GM18505 (cell line): ENCODE data around the gene WDFY4.

Experiments used
- ATAC-seq: cut with Tn5 transposase; IDR thresholded peaks from one replicate; pipeline ENCODE4 v1.9.1; 2021; ENCODE audit not compliant: unreplicated experiment
- POLR2A ChIP-seq: IDR thresholded peaks from 4 replicates; pipeline ENCODE4 v1.6.1; 2011; ENCODE audit warnings: borderline replicate concordance; ENCODE audit not compliant: insufficient read depth, insufficient read length; ENCODE audit errors: extremely low read depth

Gene WDFY4

GRCh38 chr10:48739170-48739569 is 54.5 kb downstream of the WDFY4 start:
- no peak for TF ChIP-seq POLR2A
- no peak for ATAC-seq

DNA sequence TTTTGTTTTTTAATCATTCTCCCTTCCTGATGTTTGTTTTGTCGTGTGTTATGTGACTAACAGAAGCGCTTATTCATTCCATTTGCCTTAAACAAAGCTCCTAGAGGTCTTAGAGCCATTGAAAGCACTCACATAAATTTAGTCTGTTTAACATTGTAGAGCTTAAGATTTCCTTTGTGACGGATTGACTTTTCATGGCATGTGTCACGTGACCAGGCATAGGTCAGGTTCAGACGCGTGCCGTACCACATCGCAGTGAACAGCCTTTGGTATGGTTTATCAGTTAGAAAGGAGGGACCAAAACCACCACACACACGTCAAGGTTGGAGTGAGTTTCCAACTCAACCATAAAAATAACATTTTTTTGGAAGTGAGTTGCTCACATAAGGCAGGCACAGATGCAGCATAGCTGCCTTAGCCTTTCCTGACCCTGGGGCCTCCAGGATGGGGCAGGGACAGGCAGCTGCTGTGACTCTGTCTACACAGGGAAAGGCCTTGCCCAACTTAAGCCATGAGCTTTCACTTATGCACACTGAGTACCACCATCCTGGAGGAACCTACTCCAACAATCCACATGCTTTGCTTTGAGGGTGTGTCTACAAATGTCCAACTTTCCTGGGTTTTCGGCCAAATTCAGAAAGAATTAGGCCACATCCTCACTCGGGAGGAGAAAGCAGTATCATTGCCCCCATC is 55.5 kb downstream of the WDFY4 start:
- no peak for TF ChIP-seq POLR2A
- no peak for ATAC-seq

- TF ChIP-seq POLR2A: no peak
- no peak for ATAC-seq
Measured at GRCh38 chr10:48740988-48741387, 56.3 kb downstream of the WDFY4 start.

- no peak for TF ChIP-seq POLR2A
- ATAC-seq: no peak
Measured at GRCh38 chr10:48742891-48743860, 58.5 kb downstream of the WDFY4 start.

GRCh38 chr10:48744587-48744986 is 59.9 kb downstream of the WDFY4 start:
- TF ChIP-seq POLR2A: no peak
- peak; percentile 48 for ATAC-seq

- ATAC-seq: no peak
- no peak for TF ChIP-seq POLR2A
Measured at GRCh38 chr10:48745662-48746245, 61.1 kb downstream of the WDFY4 start.

- ATAC-seq: no peak
Measured at GRCh38 chr10:48748573-48748972, 63.9 kb downstream of the WDFY4 start.

DNA sequence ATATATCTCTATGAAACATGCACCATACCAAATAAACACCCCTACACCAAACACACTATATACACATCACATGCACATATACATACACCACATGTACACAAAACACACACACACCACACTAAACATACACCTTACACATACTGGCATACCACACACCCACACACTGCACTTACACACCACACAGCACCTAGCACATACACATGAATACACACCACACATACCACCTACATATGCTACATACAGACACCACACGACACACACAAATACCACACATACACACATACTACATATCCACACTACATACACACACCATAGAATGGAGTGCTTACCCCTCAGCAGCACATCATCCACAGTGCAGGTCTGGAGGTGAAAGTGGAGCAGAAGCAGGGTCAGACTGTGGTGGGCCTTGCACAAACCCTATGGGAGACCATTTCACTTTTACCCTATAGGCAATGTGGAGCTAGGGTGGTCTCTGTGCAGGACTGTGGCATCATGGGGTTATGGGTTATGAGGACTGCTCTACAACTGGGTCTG is 64.6 kb downstream of the WDFY4 start:
- TF ChIP-seq POLR2A: no peak
- ATAC-seq: no peak

More at GRCh38 chr10:48748573-48748972, 63.9 kb downstream of the WDFY4 start:
- TF ChIP-seq POLR2A: no peak

- ATAC-seq: no peak
- no peak for TF ChIP-seq POLR2A
Measured at GRCh38 chr10:48750019-48750418, 65.3 kb downstream of the WDFY4 start.

- TF ChIP-seq POLR2A: no peak
- no peak for ATAC-seq
Measured at GRCh38 chr10:48750991-48751390, 66.3 kb downstream of the WDFY4 start.

- ATAC-seq: no peak
- TF ChIP-seq POLR2A: no peak
Measured at GRCh38 chr10:48751730-48752129, 67.1 kb downstream of the WDFY4 start.

DNA sequence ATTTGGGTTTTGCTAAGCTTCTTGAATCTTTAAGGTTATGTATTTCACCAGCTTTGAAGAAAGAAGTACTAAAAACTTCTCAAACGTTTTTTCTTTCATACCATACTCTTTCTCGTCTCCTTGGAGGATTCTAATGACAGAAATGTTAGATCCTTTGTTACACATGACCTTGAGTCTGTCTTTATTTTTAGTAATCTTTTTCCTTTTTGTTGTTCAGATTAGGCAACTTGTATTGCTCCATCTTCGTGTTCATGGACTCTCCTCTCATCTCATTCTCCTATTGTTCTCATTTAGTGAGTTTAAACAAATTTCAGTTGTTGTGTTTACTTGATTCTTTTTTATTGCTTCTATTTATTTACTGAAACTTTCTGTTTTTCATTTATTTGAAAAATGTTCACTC is 73.7 kb downstream of the WDFY4 start:
- ATAC-seq: no peak
- no peak for TF ChIP-seq POLR2A
